Measurements from ENCODE around the gene CST11.
A peak's percentile ranks its signal among the peaks of the same experiment; 100 is the strongest.

Gene CST11

DNA sequence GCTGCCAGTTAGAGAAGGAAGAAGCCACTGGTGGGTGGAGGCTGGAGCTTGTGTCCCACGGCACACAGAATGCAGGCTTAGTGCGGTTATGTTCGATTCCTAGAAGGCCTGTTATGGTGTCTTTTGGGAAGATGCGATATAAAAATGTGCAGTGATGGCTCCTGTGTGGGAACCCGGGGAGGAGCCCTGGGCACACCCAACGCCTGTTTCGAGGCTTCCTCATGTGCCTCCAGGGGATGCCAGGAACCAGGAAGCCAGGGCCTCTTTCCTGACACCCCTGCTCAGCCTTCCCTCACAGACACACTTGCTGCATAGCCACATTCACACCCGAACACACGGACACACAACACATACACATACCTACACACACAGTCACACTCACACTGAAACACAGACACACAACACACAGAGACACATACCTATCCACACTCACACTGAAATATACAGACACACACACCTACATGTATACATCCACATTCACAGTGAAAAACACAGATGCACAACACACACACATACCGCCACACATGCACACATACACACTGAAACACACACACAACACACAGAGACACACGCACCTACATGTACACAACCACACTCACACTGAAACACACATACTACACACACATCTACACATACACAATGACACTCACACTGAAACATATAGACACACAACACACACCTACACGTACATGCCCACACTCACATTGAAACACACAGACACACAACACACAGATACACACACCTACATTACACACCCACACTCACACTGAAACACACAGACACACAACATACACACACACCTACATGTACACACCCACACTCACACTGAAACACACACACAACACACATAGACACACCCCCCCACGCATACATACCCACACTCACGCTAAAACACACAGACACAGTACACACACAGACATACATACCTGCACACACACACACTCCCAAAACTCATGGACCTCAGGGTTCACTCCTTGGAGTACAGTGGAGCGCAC is 1.2 kb upstream of the CST11 start:
- DNase-seq: no peak

DNA sequence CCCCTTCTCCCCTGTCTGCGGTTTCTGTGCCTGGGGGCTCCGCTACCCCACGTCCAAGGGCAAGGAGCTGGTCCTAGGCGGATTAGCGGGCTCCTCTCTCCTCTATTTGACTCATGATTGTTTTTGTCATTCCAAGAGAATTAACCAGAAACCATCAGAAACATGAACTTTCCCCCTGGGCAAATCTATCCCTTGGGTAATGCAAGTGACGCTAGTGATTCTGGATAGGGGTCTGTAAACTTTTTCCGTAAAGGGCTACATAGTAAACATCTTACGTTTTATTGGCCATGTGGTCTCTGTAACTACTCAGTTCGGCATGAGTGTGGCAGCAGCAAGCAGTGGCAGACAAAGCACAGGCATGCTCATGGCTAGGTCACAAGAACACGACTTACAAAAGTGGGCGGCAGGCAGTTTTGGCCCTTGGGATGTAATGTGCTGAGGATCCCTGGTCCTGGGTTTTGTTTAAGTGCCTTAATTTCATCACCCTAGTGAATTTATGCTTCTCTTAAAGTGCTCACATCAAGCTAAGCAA is 654 bp downstream of the CST11 start:
- no peak for DNase-seq

DNA sequence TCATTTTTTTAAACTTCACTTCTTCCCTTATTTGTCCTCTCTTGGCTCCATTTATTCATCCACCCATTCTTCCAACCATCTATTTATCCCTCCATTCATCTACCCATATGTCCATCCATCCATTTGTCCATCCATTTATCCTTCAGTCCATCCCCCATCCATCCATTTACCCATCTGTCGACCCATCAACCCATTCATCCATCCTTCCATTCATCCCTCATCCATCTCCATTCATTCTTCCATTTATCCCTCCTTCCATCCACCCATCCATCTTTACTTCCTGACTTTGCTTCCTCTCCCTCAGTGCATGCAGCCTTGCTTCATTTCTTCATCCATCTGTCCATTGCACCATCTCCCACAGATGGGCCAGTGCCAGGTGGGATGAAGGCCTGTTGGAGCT is 1.8 kb downstream of the CST11 start:
- no peak for DNase-seq

DNA sequence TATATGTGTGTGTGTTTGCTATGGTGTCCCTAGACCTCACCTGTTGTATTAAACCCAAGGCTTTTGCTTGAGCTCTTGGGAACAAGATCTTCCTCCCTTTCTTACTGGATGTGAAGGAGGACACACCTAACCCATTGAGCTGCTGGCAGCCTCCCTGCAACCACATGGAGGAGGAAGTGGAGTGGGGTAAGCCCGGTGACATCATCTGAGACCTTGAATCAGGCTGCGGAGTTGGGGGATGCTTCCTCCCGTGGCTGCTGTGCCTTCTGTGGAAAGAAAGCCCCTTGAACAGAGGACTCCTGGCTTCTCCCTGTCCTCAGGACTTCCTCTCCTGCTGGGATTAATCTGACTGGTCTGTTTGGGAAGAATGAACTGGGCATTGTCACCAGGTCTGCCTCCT is 3.3 kb downstream of the CST11 start:
- no peak for DNase-seq

- no peak for DNase-seq
These were observed 4.5 kb downstream of the CST11 start for GRCh38 chr20:23448167-23448566.

GRCh38 chr20:23446505-23446904 is 6.2 kb downstream of the CST11 start:
- DNase-seq: no peak

GRCh38 chr20:23445596-23446217 is 7.0 kb downstream of the CST11 start:
- DNase-seq: no peak

GRCh38 chr20:23444859-23445258 is 7.8 kb downstream of the CST11 start:
- DNase-seq: no peak

GRCh38 chr20:23442436-23442835 is 10.2 kb downstream of the CST11 start:
- no peak for DNase-seq

DNA sequence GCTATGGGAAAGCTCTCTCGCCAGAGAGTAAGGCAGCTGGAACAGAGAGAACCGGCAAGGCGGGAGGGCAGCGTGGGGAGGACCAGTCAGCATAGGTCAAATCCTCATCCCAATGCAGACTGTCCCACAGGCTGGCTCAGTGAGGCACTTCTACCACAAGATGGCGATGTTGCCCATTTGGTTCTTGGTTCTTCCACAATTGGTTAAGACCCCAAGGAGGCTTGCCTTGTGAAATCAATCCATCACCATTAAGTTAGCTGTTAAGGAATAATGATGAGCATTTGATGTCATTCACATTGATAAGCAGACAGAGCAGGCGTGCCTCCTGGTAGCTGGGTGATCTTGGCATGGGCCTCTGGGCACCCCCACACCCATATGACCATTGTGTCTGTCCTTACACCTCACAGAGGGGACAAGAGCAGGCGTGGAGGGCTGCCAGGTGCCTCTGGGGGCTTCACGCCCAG is 10.8 kb downstream of the CST11 start:
- DNase-seq: peak; percentile 81

DNA sequence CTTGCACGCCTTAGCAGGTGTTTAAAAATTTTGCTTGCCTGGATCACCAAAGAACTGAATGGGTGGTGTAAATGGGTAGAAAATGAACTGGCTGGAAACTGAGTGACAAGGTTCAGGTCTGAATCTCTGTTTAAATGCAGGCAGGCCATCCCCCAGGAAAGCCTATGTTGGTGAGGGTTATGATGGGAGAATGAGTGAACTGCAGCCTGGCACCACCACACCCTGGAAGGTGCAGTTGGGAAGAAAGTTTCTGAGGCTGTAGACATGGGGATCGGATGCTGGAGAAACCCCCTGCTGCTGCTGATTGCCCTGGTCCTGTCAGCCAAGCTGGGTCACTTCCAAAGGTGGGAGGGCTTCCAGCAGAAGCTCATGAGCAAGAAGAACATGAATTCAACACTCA is 12.7 kb downstream of the CST11 start:
- DNase-seq: no peak

DNA sequence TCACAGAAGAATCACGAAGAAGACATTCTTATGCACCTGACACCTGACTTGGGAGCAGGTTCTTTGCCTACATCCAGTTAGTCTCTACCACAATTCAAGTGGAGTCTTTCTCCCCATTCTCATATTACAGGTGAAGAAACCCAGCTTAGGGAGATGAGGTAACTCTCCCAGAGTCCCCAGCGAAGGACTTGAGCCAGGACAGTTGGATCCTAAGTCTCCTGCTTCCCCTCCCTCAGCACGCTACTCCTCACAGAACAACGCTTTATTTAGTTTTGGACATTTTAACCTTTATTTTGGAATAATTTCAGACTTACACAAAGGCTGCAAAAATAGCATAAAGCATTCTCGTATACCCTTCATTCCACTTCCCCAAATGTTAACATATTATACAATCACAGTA is 14.0 kb downstream of the CST11 start:
- DNase-seq: no peak

DNA sequence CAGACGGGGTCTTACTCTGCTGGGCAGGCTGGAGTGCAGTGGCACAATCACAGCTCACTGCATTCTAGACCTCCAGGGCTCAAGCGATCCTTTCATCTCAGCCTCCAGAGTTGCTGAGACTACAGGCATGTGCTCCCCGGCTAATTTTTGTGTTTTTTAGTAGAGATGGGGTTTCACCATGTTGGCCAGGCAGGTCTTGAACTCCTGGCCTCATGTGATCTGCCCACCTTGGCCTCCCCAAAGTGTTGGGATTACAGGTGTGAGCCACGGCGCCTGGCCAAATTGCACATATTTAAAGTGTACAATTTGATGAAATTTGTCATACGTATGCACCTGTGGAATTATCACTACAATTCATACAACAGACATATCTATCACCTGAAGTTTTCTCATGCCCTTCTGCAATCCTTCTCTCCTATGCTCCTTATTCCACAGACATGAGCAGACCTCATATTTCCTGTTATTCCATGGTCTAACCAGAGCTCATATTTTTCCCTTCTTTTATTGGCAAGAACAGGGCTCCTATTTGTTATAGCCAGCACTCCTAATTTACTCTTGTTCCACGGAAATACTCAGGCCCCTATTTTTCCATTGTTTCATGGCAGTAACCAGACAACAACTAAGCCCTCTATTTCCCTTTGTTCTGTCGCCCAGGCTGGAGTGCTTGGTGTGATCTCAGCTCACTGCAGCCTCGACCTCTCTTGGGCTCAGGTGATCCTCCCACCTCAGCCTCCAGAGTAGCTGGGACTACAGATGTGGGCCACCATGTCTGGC is 15.4 kb downstream of the CST11 start:
- DNase-seq: no peak

- DNase-seq: no peak
These were observed 16.0 kb downstream of the CST11 start for GRCh38 chr20:23436681-23437080.

GRCh38 chr20:23435626-23436539 is 16.8 kb downstream of the CST11 start:
- DNase-seq: no peak

GRCh38 chr20:23434521-23435313 is 18.0 kb downstream of the CST11 start:
- DNase-seq: no peak

DNA sequence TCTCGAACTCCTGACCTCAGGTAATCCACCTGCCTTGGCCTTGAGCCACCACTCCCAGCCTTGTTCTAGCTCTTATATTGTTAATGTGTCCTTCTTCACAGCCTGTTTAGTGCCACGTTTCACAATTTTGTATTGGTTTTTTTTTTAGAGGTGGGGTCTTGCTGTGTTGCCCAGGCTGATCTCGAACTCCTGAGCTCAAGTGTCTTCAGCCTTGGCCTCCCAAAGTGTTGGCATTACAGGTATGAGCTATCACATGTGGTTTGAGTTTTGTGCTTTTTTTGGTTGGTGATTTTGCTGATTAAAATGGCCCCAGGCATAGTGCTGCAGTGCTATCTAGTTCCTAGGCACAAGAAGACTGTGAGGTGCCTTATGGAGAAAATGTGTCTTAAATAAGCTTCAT is 19.0 kb downstream of the CST11 start:
- no peak for DNase-seq

GRCh38 chr20:23425129-23425528 is 27.5 kb downstream of the CST11 start:
- no peak for DNase-seq

GRCh38 chr20:23420943-23421931 is 31.4 kb downstream of the CST11 start, which contains the start of gene NAPB:
TSS of gene NAPB (minus strand) at chr20:23421488. CDS start at chr20:23421402, 86 bp downstream.
- DNase-seq: peak; percentile 95
